Activated CD8-positive, alpha-beta memory T cell treated with anti-CD3 and anti-CD28 coated beads, Interleukin-2, amount 50 U/mL, for 1 hour (primary cell): ENCODE data around the gene TNNC2.
"Not testable (repeated sequence)": the region's sequence is repeated elsewhere in the genome, so short reads cannot be mapped to it uniquely, and the experiment has no call there.

ENCODE experiments used
- DNase-seq: peaks from one replicate; pipeline ENCODE4 v3.0.0-alpha.2; 2020; ENCODE audit errors: extremely low read depth

TNNC2 gene

GRCh38 chr20:45848969-45849582 lies 22.0 kb upstream of the TNNC2 start:
- DNase-seq = no peak

DNA sequence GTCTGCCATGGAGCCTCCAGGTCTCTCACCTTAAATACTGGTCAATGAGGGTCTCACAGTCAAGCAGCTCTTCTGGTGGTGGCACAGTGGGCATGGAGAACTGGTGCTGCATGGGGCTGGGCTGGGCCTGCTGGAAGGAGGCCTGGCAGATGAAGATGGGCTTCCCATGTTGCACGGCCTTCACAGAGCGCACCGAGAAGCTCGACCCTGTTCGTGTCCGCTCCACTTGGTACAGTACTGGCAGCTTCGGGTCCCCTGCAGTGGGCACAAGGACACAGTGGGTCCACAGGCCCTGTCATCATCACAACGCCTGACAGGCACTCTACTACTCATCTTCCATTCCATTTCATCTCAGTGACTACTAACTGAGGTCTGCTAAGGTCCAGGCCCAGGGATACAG lies 21.3 kb upstream of the TNNC2 start:
- DNase-seq = no peak

GRCh38 chr20:45845452-45845851 lies 18.3 kb upstream of the TNNC2 start:
- no peak for DNase-seq

- no peak for DNase-seq
Observed at GRCh38 chr20:45843506-45843905, 16.4 kb upstream of the TNNC2 start.

DNA sequence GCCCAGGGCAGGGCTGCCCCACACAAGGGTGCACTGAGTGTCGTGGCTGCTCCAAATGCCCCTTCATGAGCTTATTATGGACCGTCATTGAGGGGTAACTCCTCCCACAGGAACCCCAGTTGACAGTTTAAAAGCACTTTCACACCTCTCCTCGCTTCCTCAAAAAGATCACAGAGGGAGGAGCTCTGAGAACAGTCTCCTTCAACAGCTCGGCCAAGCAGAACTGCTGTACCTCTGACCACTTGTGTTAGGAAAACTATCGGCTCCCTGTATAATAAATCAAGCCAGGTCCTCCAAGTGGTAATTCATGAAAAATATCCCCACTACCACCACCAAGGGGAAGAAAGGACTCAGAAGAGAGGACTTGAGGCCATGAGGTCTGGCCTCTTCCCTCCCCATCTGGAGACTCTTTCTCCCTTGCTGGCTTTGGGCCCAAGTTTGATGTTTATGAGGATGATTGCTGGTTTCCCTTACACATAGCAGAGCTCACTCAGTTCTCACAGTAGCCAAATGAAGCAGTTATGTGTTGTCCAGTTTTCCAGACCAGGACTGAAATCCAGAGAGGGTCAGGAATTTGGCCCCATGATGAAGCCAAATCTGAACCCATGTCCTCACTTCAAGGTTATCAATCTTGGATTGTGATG lies 15.2 kb upstream of the TNNC2 start:
- no peak for DNase-seq

DNA sequence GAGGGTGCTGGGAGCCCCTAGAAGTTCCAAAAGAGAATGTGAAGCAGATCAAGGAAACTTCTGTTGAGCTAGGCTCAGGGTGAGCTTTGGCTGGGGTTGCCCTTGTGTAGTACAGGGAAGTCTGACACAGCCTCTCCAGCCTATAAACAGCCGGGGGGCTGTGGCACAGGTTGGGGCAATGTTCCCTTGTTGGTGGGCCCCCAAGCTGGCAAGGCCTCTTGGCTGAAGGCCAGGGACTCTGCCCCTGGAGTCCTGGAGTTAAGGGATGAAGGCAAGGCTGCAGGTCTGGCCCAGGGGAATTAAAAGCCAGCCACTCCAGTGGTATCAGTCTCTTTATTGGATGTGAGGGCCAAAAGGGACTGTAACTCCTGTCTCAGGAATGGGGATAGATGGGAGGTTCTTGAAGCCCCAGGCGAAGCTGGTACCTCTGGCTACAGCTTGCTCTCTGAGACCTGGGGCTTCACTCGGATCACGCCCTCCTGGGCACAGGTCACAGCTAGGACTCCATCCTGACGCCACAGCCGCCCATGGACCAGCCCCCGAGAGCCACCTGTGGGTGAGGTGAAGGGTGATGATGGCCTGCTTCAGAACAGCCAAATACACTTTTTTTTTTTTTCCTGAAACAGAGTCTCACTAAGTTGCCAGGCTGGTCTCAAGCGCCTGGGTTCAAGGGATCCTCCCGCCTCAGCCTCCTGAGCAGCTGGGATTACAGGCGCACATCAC lies 14.5 kb upstream of the TNNC2 start:
- DNase-seq = no peak

DNA sequence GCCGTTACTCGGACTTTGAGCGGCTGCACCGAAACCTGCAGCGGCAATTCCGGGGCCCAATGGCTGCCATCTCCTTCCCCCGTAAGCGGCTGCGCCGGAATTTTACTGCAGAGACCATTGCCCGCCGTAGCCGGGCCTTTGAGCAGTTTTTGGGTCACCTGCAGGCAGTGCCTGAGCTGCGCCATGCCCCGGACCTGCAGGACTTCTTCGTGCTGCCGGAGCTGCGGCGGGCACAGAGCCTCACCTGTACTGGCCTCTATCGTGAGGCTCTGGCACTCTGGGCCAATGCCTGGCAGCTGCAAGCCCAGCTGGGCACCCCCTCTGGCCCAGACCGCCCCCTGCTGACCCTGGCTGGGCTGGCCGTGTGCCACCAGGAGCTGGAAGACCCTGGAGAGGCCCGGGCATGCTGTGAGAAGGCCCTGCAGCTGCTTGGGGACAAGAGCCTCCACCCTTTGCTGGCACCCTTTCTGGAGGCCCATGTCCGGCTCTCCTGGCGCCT lies 13.6 kb upstream of the TNNC2 start:
- DNase-seq = no peak

DNA sequence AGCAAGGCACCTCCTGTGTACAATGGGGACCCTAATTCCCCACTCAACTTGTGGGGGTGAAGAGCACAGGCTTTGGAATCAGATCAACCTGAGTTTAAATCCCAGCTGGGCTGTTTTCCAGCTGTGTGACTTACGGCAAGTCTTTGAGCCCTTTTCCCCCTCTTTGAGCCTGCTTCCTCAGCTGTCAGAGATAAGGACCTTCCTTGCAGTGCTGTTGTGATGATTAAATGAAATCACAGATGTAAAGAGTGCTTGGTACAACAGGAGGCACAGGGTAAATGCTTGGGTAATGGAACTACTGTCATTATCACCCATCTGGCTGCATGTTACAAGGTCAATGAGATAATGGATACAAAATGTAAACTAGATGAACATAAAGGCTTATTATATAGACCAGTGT lies 9.7 kb upstream of the TNNC2 start:
- no peak for DNase-seq

- no peak for DNase-seq
Observed at GRCh38 chr20:45835825-45836224, 8.7 kb upstream of the TNNC2 start.

GRCh38 chr20:45835329-45835765 lies 8.2 kb upstream of the TNNC2 start:
- DNase-seq = no peak

- DNase-seq = no peak
Observed at GRCh38 chr20:45834797-45835161, 7.7 kb upstream of the TNNC2 start.

- no peak for DNase-seq
Observed at GRCh38 chr20:45833883-45834796, 7.0 kb upstream of the TNNC2 start.

DNA sequence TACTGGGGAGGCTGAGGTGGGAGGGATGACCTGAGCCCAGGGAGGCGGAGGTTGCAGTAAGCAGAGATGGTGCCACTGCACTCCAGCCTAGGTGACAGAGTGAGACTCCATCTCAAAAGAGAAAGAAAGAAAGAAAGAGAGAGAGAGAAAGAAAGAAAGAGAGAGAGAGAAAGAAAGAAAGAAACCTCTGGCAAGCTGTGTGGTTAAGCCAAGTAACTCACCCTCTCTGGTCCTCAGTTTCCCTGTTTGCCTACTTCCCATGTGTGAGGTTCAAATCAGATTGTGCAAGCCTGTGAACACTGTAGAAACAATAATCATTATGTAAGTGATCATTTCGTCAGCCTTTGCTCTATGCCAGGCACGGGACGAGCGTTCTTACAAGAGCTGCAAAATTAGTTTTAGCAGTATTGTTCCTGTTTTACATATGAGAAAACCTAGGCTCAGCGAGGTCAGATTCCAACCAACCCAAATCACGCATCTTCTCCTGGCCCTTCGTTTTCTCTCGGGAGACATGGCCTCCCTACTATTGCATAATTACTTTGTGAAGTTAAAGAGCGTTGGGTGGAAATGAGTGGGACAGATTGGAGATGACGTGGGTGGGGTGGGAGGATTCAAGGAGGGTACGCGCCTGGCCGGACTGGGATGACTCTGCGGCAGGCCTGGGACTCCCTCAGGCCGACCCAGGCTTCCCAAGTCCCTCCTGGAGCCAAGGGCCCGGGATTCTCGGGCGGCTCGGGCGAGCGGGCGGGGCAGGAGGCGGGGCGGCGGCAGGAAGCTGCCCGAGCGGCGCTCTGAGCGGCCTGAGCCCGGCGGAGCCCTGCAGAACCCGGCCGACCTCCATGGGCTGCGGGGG lies 6.1 kb upstream of the TNNC2 start, which contains the start of gene SNX21:
SNX21 (plus strand) TSS at position 770 of the 853 bp plus-strand sequence. CDS start 121 bp downstream, outside the sequence.
- DNase-seq = no peak

DNA sequence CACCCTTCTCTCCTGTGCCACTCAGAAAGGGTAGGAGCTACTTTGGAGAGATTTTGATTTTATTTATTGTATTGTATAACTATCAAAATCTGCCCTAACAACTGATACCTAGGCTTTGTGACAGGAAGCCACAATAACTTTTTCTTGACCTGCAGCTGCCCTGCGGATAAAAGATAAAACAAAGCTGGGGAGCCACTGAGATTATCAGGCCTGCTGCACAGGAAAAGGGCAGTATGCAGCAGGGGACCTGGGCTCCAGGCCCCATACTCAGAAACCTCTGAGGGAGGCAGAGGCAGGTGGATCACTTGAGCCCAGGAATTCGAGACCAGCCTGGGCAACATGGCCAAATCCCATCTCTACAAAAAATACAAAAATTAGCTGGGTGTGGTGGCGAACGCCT lies 5.5 kb upstream of the TNNC2 start:
- no peak for DNase-seq

DNA sequence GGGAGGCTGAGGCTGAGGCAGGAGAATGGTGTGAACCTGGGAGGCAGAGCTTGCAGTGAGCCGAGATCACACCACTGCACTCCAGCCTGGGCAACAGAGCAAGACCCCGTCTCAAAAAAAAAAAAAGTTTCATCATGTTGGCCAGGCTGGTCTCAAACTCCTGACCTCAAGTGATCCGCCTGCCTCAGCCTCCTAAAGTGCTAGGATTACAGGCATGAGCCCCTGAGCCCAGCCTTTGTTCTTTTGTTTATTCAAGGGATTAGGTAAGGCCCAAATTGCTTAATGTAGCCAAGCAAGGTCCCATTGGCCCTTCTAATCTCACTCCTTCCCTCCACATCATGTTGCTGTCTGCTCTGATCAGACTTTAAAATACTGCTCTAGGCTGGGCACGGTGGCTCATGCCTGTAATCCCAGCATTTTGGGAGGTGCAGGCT lies 2.6 kb upstream of the TNNC2 start:
- not testable (repeated sequence) for DNase-seq

- no peak for DNase-seq
Observed at GRCh38 chr20:45828589-45828988, 1.5 kb upstream of the TNNC2 start.

- DNase-seq = no peak
Observed at GRCh38 chr20:45827712-45828111, 600 bp upstream of the TNNC2 start.

DNA sequence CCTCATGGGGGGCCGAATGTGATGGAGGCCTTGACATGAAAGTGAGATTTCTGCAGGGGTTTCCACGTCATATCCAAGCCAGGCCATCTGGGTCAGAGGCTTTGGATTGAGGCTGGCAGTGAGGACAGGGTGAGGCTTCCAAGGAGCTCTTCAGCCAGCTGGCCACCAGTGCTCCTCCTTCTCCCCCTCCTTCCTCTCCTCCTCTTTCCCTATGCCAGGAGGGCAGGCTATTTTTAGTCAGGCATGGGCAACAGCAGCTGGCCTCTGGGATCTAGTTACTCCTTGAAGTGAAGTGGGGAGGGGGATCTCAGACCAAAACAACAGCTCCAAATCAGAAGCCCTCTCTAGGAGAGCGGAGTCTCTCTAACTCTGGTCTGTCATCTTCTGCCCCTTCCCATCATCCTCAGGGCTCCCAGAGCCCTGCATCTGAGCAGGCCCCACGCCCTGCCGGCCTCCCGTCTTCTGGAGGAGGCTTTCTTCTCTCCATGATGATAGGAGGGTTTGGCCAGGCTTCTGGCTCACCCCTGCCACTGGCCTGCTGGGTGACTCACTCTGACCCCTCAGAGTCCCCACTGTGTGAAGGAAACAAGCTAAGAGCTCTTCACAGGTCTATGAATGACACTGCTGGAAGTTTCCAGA lies 612 bp downstream of the TNNC2 start:
- no peak for DNase-seq

- DNase-seq = no peak
Observed at GRCh38 chr20:45823949-45824835, 2.9 kb downstream of the TNNC2 start.
